GM12872 (cell line): ENCODE measurements around the gene ASPHD2.

Experiments used
- TF ChIP-seq, protein P1 (sequence below): IDR thresholded peaks from 3 replicates; pipeline ENCODE4 v1.5.1; 2011; ENCODE audit warnings: low read depth, mild to moderate bottlenecking, low read length, moderate library complexity; ENCODE audit not compliant: insufficient read depth

Gene ASPHD2

DNA sequence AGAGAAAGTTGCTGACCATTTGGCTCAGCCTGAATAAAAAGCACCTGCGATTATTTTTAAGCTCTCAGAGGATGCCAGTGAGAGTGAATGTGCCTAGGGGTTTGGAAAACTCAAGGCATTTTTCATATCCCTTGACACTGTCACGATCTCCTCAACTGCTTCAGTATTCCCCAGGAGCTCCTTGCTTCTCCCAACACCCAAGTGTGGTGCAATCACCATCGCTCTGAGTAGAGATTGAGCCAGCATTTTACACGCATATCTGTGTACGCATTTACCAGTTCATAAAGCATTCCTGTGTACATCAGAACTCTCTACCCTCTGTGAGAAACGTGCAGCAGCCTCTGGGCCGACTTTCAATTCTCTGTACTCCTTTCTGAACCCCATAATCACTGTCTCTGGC is 56.0 kb downstream of the ASPHD2 start:
- TF ChIP-seq, protein P1, sequence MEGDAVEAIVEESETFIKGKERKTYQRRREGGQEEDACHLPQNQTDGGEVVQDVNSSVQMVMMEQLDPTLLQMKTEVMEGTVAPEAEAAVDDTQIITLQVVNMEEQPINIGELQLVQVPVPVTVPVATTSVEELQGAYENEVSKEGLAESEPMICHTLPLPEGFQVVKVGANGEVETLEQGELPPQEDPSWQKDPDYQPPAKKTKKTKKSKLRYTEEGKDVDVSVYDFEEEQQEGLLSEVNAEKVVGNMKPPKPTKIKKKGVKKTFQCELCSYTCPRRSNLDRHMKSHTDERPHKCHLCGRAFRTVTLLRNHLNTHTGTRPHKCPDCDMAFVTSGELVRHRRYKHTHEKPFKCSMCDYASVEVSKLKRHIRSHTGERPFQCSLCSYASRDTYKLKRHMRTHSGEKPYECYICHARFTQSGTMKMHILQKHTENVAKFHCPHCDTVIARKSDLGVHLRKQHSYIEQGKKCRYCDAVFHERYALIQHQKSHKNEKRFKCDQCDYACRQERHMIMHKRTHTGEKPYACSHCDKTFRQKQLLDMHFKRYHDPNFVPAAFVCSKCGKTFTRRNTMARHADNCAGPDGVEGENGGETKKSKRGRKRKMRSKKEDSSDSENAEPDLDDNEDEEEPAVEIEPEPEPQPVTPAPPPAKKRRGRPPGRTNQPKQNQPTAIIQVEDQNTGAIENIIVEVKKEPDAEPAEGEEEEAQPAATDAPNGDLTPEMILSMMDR, result no peak

DNA sequence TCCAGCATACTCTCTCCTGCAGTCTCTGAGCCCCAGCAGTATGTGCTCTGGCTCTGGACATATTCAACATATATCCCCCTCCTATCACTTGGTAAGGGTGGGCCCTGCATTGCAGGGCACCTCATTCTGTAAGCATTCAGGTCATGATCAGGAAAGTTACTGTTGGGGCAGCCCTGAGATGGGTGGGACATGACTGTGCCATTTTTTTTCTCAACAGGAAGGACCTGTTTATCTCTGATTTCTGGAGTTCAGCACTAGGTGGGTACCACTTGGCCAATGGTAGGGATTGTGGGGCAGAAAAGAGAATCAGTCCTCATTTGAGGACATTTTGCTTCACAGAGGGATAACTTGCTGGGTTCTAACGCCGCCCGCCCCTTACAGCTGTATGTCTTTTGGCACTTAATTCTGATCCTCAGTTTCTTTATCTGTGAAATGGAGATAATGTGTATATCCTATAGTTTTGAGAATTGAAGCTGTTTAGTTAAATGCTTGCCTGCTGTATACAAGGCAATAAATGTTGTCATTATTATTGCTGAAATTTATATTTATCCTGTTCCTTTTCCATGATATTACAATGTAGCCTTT is 56.8 kb downstream of the ASPHD2 start:
- TF ChIP-seq, protein P1, result no peak

DNA sequence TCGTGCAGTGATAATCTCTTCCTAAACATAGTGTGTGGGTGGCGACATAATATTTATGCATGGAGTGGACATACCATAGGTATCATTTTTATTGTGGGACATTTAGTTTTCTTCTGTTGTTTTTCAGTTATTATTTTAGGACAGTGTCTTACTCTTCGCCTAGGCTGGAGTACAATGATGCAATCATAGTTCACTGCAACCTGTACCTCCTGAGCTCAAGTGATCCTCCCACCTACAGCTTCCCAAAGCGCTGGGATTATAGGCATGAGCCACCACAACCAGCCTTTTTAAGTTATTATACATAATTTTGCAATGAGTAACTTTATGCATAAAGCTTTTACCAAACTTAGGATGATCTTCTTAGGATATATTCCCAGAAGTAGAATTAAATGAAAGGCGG is 57.3 kb downstream of the ASPHD2 start:
- TF ChIP-seq, protein P1, result no peak

DNA sequence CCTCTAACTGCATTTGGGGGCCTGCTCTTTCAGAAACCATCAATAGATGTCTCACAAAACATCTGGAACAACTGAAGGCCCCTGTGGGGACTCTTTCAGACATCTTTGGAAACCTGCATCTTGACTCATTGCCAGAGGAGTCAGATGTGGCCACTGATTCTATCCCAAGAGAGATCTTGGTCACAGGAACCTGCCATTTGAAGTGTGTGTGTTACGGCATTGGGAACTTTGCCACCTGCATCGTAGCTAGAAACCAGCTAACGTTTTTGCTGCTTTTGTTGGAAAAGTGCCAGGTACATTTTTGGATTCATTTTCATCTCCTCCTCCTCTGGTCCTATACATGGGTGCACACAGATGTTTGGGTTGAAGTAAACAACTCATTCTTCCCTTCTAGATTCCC is 58.9 kb downstream of the ASPHD2 start:
- TF ChIP-seq, protein P1, result no peak

DNA sequence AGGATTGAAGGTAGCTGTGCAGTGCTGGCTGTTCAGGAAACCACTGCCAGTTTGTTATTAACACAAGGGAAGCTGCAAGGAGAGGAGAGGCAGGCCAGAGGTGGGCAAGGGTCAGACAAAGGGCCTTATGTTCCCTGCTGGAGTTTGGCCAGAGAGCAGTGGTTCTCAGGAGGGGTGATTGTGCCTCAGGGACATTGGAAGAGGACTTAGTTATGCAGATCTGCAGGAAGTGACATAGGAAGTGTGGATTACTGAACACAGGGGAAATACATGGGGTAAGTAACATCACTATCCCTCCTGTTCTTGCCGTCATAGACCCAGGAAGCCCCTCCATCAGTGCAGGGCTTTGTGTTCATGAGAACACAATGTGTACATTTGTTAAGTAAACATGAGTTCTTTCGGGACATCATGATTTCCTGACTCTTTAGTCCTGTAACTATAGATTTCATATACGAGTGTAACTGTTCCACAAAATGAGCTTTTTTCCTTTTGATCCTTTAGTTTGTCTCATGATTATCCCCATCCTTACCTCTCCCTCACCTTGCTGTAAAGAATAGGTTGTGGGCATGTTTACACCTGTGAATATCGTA is 60.5 kb downstream of the ASPHD2 start:
- TF ChIP-seq, protein P1, result no peak

DNA sequence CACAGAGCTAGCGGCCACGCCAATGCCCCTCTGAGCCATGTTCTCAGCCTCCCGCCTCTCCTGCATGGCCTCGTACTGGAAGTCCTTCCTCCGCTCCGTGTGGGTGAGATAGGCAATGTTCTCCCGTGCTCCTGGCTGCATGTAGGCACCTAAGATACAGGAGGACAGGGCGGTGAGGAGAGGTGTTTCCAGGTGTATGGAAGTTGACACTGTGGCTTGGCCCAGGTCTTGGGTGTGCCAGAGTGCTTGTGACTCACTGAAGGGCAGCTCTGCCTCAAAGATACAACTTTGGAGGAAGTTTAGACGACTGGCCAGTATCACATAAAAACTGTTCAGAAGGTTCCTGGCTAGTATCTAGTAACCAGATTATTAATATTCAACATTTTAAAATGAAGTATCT is 63.2 kb downstream of the ASPHD2 start:
- TF ChIP-seq, protein P1, result no peak

DNA sequence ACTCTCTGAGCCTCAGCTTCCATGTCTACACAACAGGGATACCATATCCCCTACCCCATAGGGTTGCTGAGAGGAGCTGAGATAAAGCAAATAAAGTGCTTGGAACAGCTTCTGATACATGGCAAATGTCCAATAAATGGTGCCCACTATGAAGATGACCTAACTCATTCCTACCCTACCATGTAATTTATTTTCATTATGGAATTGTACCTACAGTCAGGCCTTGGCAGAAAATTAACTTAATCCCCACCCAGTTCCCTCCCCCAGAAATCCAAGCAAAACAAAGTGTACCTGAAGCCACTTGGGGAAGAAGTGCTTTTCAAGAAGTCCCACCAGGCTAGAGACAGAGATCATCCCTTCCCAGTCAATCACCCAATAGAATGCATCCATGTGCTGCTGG is 65.4 kb downstream of the ASPHD2 start:
- TF ChIP-seq, protein P1, result no peak
